Measurements from ENCODE around the gene SUGP2.

The SUGP2 gene

GRCh38 chr19:19033426-19034203 is at the start of gene SUGP2, which contains the start of gene ARMC6:
Gene SUGP2 (minus strand): TSS chr19:19033517. CDS start chr19:19031071, 2,446 bp downstream.
Gene ARMC6 (plus strand): TSS chr19:19033603. CDS start chr19:19034210, 607 bp downstream.
- DNase-seq (ENCODE audit: low read depth): peak; percentile 84

GRCh38 chr19:19081642-19082151 is 48.4 kb upstream of the SUGP2 start:
- no peak for DNase-seq (ENCODE audit: low read depth)

- DNase-seq (ENCODE audit: low read depth): no peak
Observed at GRCh38 chr19:19079571-19079970, 46.3 kb upstream of the SUGP2 start.

GRCh38 chr19:19078801-19079200 is 45.5 kb upstream of the SUGP2 start:
- DNase-seq (ENCODE audit: low read depth): no peak

- DNase-seq (ENCODE audit: low read depth): no peak
Observed at GRCh38 chr19:19077103-19077502, 43.8 kb upstream of the SUGP2 start.

GRCh38 chr19:19076476-19076875 is 43.2 kb upstream of the SUGP2 start:
- no peak for DNase-seq (ENCODE audit: low read depth)

- no peak for DNase-seq (ENCODE audit: low read depth)
Observed at GRCh38 chr19:19075126-19075525, 41.8 kb upstream of the SUGP2 start.

- no peak for DNase-seq (ENCODE audit: low read depth)
Observed at GRCh38 chr19:19074196-19074882, 41.0 kb upstream of the SUGP2 start.

- DNase-seq (ENCODE audit: low read depth): no peak
Observed at GRCh38 chr19:19071897-19072296, 38.6 kb upstream of the SUGP2 start.

- no peak for DNase-seq (ENCODE audit: low read depth)
Observed at GRCh38 chr19:19068659-19069654, 35.6 kb upstream of the SUGP2 start.

- DNase-seq (ENCODE audit: low read depth): no peak
Observed at GRCh38 chr19:19067276-19068072, 34.2 kb upstream of the SUGP2 start.

GRCh38 chr19:19064811-19065745 is 31.8 kb upstream of the SUGP2 start:
- DNase-seq (ENCODE audit: low read depth): no peak

- DNase-seq (ENCODE audit: low read depth): no peak
Observed at GRCh38 chr19:19064098-19064722, 30.9 kb upstream of the SUGP2 start.

- peak; percentile 97 for DNase-seq (ENCODE audit: low read depth)
Observed at GRCh38 chr19:19063183-19064097, 30.1 kb upstream of the SUGP2 start, which contains the start of gene SLC25A42. Gene SLC25A42 (plus strand): TSS chr19:19063994. CDS start chr19:19096125, 32,131 bp downstream.

GRCh38 chr19:19062454-19063182 is 29.3 kb upstream of the SUGP2 start:
- no peak for DNase-seq (ENCODE audit: low read depth)

- DNase-seq (ENCODE audit: low read depth): no peak
Observed at GRCh38 chr19:19061506-19061905, 28.2 kb upstream of the SUGP2 start.

- no peak for DNase-seq (ENCODE audit: low read depth)
Observed at GRCh38 chr19:19059837-19060611, 26.7 kb upstream of the SUGP2 start.
